Brain pericyte (primary cell): Measurements from ENCODE around the gene CX3CL1.
"Not testable (repeated sequence)": the region's sequence is repeated elsewhere in the genome, so short reads cannot be mapped to it uniquely, and the experiment has no call there.

Experiments
- DNase-seq: peaks from one replicate; pipeline ENCODE4 v3.0.0-alpha.2; 2012; ENCODE audit warnings: low read depth, low spot score

The CX3CL1 gene

GRCh38 chr16:57382535-57383275 lies 10.4 kb downstream of the CX3CL1 start:
- no peak for DNase-seq

GRCh38 chr16:57383276-57384247 lies 11.3 kb downstream of the CX3CL1 start:
- DNase-seq, result no peak

- no peak for DNase-seq
Measured at GRCh38 chr16:57384248-57385070, 12.2 kb downstream of the CX3CL1 start.

- DNase-seq, result no peak
Measured at GRCh38 chr16:57385083-57385482, 12.8 kb downstream of the CX3CL1 start.

- peak; percentile 29 for DNase-seq
Measured at GRCh38 chr16:57386381-57386951, 14.2 kb downstream of the CX3CL1 start.

- no peak for DNase-seq
Measured at GRCh38 chr16:57387598-57388354, 15.5 kb downstream of the CX3CL1 start.

- no peak for DNase-seq
Measured at GRCh38 chr16:57388359-57389086, 16.2 kb downstream of the CX3CL1 start.

- no peak for DNase-seq
Measured at GRCh38 chr16:57389087-57389468, 16.8 kb downstream of the CX3CL1 start.

- no peak for DNase-seq
Measured at GRCh38 chr16:57390636-57391295, 18.5 kb downstream of the CX3CL1 start.

GRCh38 chr16:57391300-57391699 lies 19.0 kb downstream of the CX3CL1 start:
- no peak for DNase-seq

- no peak for DNase-seq
Measured at GRCh38 chr16:57391708-57392107, 19.4 kb downstream of the CX3CL1 start.

GRCh38 chr16:57392694-57393093 lies 20.4 kb downstream of the CX3CL1 start:
- DNase-seq, result no peak

GRCh38 chr16:57394444-57394843 lies 22.2 kb downstream of the CX3CL1 start:
- no peak for DNase-seq

GRCh38 chr16:57395026-57395425 lies 22.7 kb downstream of the CX3CL1 start:
- DNase-seq, result no peak

- DNase-seq, result no peak
Measured at GRCh38 chr16:57396786-57397185, 24.5 kb downstream of the CX3CL1 start.

GRCh38 chr16:57397493-57397892 lies 25.2 kb downstream of the CX3CL1 start:
- DNase-seq, result not testable (repeated sequence)

- no peak for DNase-seq
Measured at GRCh38 chr16:57401943-57402640, 29.8 kb downstream of the CX3CL1 start.

GRCh38 chr16:57403965-57404817 lies 31.9 kb downstream of the CX3CL1 start, which contains the start of gene CCL17:
Gene CCL17 (plus strand): TSS chr16:57404767. CDS start chr16:57413933, 9,166 bp downstream.
- no peak for DNase-seq
